ENCODE measurements around the gene SYNDIG1. TPM values are rescaled to one million over a fixed set of nuclear protein-coding genes. Genes with fewer than 3 reads are reported as not detected.

The SYNDIG1 gene
- total RNA-seq, 2 experiments from 2014 or later, result not detected

DNA sequence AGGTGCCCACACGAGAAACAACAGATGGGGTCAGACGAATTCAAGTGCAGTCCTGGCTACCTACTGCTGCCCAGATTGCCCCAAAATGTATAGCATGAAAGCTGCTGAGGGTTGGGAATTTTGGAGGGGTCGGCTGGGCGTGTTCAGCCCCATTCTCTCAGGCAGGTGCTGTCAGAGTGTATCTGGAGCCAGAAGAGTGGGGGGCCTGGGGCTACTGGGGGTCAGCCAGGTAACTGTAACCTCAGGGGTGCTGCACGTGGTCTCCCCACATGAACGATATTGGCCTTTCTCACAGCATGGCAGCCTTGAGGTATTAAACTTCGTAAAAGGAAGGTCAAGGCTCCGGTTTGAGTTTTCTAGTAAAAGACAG lies 14.6 kb downstream of the SYNDIG1 start:
- Mint-ChIP-seq H3K27me3 (no peaks in the 10 kb centered on the region), H3K9me3 (no peaks in the 10 kb centered on the region), H3K36me3 (ENCODE audit: low read depth) (no peaks in the 10 kb centered on the region), H3K4me1 (ENCODE audit: low read depth) (no peaks in the 10 kb centered on the region), H3K4me3 (no peak overlapping the region), H3K27ac (no peak overlapping the region)
- DNase-seq (no peak), ATAC-seq (ENCODE audit: poor library complexity) (no peak)
- intact Hi-C loops (cut with DNase I, micrococcal nuclease), result no loop called here
- TF ChIP-seq, protein P1, sequence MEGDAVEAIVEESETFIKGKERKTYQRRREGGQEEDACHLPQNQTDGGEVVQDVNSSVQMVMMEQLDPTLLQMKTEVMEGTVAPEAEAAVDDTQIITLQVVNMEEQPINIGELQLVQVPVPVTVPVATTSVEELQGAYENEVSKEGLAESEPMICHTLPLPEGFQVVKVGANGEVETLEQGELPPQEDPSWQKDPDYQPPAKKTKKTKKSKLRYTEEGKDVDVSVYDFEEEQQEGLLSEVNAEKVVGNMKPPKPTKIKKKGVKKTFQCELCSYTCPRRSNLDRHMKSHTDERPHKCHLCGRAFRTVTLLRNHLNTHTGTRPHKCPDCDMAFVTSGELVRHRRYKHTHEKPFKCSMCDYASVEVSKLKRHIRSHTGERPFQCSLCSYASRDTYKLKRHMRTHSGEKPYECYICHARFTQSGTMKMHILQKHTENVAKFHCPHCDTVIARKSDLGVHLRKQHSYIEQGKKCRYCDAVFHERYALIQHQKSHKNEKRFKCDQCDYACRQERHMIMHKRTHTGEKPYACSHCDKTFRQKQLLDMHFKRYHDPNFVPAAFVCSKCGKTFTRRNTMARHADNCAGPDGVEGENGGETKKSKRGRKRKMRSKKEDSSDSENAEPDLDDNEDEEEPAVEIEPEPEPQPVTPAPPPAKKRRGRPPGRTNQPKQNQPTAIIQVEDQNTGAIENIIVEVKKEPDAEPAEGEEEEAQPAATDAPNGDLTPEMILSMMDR (IDR thresholded peaks at IDR 0.05), result no peak
- Histone ChIP-seq H3K27ac (ENCODE audit: low read depth in 1 of 2, low read length in 2 of 2) (no peak overlapping the region), H3K4me1 (ENCODE audit: insufficient read depth, low read length) (no peaks in the 10 kb centered on the region), H3K36me3 (ENCODE audit: insufficient read depth, low read length) (no peaks in the 10 kb centered on the region), H3K27me3 (ENCODE audit: control insufficient read depth in 1 of 2, insufficient read depth in 2 of 2, low read length in 2 of 2) (no peaks in the 10 kb centered on the region), H3K4me3 (ENCODE audit: low read length) (no peak overlapping the region), H3K9me3 (ENCODE audit: control insufficient read depth in 1 of 2, insufficient read depth in 1 of 2, low read length in 2 of 2) (peaks cover 0 to 8% of the 10 kb centered on the region in 2 experiments)
- ChIA-PET CTCF (no interaction called here), POLR2A (no interaction called here)

DNA sequence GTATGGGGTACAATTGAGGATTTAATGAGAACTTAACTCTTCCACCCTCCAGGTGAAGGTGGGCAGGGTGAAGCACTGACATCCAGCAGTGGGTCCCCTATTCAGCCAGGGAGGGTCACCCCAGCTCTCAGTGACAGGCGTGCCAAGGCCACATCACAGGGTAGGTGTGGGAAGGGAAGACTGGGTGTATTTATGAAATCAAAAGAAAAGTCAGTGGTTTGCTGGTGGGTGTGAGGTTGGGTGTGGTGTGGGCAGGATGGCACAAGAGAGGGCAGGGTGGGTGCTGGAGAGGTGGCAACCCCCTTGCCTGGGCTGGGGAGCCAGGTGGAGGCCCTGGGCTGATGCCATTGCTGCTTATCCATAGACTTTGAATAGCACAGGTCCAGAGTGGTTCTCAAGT lies 16.6 kb downstream of the SYNDIG1 start:
- H3K4me1 ChIP-seq (ENCODE audit: insufficient read depth, low read length), result no peaks in the 10 kb centered on the region
- Mint-ChIP-seq H3K4me1 (ENCODE audit: low read depth) (no peaks in the 10 kb centered on the region), H3K36me3 (ENCODE audit: low read depth) (no peaks in the 10 kb centered on the region), H3K4me3 (no peak overlapping the region), H3K27ac (no peak overlapping the region), H3K27me3 (no peaks in the 10 kb centered on the region), H3K9me3 (no peaks in the 10 kb centered on the region)
- H3K4me3 ChIP-seq (ENCODE audit: low read length), result no peak overlapping the region
- DNase-seq (no peak), ATAC-seq (ENCODE audit: poor library complexity) (no peak)
- H3K27me3 ChIP-seq (ENCODE audit: control insufficient read depth in 1 of 2, insufficient read depth in 2 of 2, low read length in 2 of 2), result no peaks in the 10 kb centered on the region
- ChIA-PET POLR2A (no interaction called here), CTCF (no interaction called here)
- no peaks in the 10 kb centered on the region for H3K36me3 ChIP-seq (ENCODE audit: insufficient read depth, low read length)
- H3K9me3 ChIP-seq (ENCODE audit: control insufficient read depth in 1 of 2, insufficient read depth in 1 of 2, low read length in 2 of 2), result peaks cover 0 to 8% of the 10 kb centered on the region in 2 experiments
- intact Hi-C loops (cut with DNase I, micrococcal nuclease), result no loop called here
- no peak overlapping the region for H3K27ac ChIP-seq (ENCODE audit: low read depth in 1 of 2, low read length in 2 of 2)
- TF ChIP-seq, protein P1 (IDR thresholded peaks at IDR 0.05), result no peak

DNA sequence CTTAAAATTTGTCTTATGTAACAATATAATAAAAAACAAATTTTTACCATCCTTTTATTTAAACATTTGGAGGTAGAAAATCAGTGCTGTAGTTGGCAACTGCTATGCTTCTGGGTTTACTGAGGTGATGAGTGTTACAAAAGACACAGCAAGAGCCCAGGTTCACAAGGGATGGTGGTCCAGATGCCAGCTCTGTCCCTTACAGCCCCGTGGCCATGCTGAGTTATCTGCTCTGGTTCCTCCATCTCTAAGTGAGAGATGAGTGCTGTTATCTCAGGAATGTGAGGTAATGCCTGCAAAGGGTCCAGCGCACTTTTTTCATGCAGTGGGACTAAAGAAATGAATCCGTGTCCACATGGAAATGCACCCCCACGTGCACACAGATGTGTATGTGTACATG lies 17.8 kb downstream of the SYNDIG1 start:
- Histone ChIP-seq H3K4me1 (ENCODE audit: insufficient read depth, low read length) (no peaks in the 10 kb centered on the region), H3K27me3 (ENCODE audit: control insufficient read depth in 1 of 2, insufficient read depth in 2 of 2, low read length in 2 of 2) (no peaks in the 10 kb centered on the region), H3K27ac (ENCODE audit: low read depth in 1 of 2, low read length in 2 of 2) (no peak overlapping the region), H3K9me3 (ENCODE audit: control insufficient read depth in 1 of 2, insufficient read depth in 1 of 2, low read length in 2 of 2) (peaks cover 0 to 8% of the 10 kb centered on the region in 2 experiments), H3K36me3 (ENCODE audit: insufficient read depth, low read length) (no peaks in the 10 kb centered on the region), H3K4me3 (ENCODE audit: low read length) (no peak overlapping the region)
- H3K27me3 Mint-ChIP-seq, result no peaks in the 10 kb centered on the region
- no peak overlapping the region for H3K4me3 Mint-ChIP-seq
- no peak overlapping the region for H3K27ac Mint-ChIP-seq
- no peaks in the 10 kb centered on the region for H3K9me3 Mint-ChIP-seq
- DNase-seq (no peak), ATAC-seq (ENCODE audit: poor library complexity) (no peak)
- H3K36me3 Mint-ChIP-seq (ENCODE audit: low read depth), result no peaks in the 10 kb centered on the region
- ChIA-PET CTCF (no interaction called here), POLR2A (no interaction called here)
- H3K4me1 Mint-ChIP-seq (ENCODE audit: low read depth), result no peaks in the 10 kb centered on the region
- TF ChIP-seq, protein P1 (IDR thresholded peaks at IDR 0.05), result no peak
- intact Hi-C loops (cut with DNase I, micrococcal nuclease), result no loop called here
